ENCODE measurements around the gene CTNND2. TPM values are rescaled to one million over a fixed set of nuclear protein-coding genes. Genes with fewer than 3 reads are reported as not detected.

CTNND2 gene
- total and polyA plus RNA-seq, 9 of the 15 experiments (the other 6 are each of a cell fraction or from before 2014, with no cell fraction given) = 0.03 to 0.35 TPM; not detected in 7

DNA sequence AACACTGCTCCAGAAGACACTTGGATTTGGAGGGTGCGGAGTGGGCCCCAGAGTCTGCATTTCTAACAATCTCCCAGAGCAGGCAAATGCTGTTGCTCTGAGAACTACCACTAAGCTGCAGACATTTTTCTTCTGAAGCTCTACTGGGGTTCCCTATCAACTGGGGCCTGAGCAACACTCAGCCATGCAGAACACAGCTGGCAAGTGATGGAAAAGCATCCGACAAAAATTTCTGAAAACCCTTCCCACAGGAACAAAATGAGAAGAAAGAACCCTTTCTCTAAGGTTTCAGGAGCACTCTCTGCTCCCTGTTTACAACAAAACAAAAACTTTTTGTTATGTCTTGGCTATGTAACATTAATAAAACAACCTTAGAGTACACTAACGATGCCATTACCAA is 516.9 kb downstream of the CTNND2 start:
- no peak for FAIRE-seq
- Histone ChIP-seq H3K27me3 (ENCODE audit: control insufficient read depth in 2 of 2, insufficient read depth in 2 of 2, low read length in 2 of 2) (peaks cover 0 to 5% of the 10 kb centered on the region in 2 experiments; a peak in 1 of 5 replicates), H3K9me1 (ENCODE audit: control insufficient read depth, insufficient read depth, low read length) (no peaks in the 10 kb centered on the region), H4K20me1 (replicated peaks; ENCODE audit: control insufficient read depth, insufficient read depth, low read length) (no peaks in the 10 kb centered on the region), H3K4me3 (no peak overlapping the region), H3K79me2 (ENCODE audit: control insufficient read depth, insufficient read depth, low read length) (no peaks in the 10 kb centered on the region), H3K9me3 (replicated peaks; ENCODE audit: control insufficient read depth, insufficient read depth, low read depth, low read length) (no peaks in the 10 kb centered on the region), H3K4me2 (ENCODE audit: insufficient read depth, low read length) (no peak overlapping the region), H3K27ac (ENCODE audit: extremely low read depth, low read depth, low read length) (no peak overlapping the region), H2AFZ (ENCODE audit: low read depth, low read length) (no peak overlapping the region), H3K4me1 (replicated peaks in 1 of 2; ENCODE audit: control insufficient read depth in 2 of 2, insufficient read depth in 2 of 2, low read length in 2 of 2) (peaks cover 0 to 4% of the 10 kb centered on the region in 2 experiments; a peak in 1 of 5 replicates), H3K36me3 (ENCODE audit: control insufficient read depth, insufficient read depth, low read length) (no peaks in the 10 kb centered on the region), H3K9ac (ENCODE audit: insufficient read depth in 1 of 2, low read depth in 2 of 2, low read length in 2 of 2) (no peak overlapping the region)
- in situ Hi-C loops (cut with MboI) = no loop called here
- no peak for DNase-seq (ENCODE audit: extremely low read depth in 1 of 4, low spot score in 3 of 4)
- 0% methylated on average over 3 of the region's 3 CpGs for WGBS (ENCODE audit: insufficient coverage, low coverage, missing lambda C conversion rate)
- POLR2A ChIA-PET = no interaction called here
- intact Hi-C loops (cut with micrococcal nuclease) = no loop called here
- CTCF ChIA-PET (ENCODE audit: low intra/inter-chr PET ratio) = no interaction called here
- BruUV-seq (replicated peaks) = no TSS peak
- no peak for ATAC-seq
- TF ChIP-seq, protein P1, sequence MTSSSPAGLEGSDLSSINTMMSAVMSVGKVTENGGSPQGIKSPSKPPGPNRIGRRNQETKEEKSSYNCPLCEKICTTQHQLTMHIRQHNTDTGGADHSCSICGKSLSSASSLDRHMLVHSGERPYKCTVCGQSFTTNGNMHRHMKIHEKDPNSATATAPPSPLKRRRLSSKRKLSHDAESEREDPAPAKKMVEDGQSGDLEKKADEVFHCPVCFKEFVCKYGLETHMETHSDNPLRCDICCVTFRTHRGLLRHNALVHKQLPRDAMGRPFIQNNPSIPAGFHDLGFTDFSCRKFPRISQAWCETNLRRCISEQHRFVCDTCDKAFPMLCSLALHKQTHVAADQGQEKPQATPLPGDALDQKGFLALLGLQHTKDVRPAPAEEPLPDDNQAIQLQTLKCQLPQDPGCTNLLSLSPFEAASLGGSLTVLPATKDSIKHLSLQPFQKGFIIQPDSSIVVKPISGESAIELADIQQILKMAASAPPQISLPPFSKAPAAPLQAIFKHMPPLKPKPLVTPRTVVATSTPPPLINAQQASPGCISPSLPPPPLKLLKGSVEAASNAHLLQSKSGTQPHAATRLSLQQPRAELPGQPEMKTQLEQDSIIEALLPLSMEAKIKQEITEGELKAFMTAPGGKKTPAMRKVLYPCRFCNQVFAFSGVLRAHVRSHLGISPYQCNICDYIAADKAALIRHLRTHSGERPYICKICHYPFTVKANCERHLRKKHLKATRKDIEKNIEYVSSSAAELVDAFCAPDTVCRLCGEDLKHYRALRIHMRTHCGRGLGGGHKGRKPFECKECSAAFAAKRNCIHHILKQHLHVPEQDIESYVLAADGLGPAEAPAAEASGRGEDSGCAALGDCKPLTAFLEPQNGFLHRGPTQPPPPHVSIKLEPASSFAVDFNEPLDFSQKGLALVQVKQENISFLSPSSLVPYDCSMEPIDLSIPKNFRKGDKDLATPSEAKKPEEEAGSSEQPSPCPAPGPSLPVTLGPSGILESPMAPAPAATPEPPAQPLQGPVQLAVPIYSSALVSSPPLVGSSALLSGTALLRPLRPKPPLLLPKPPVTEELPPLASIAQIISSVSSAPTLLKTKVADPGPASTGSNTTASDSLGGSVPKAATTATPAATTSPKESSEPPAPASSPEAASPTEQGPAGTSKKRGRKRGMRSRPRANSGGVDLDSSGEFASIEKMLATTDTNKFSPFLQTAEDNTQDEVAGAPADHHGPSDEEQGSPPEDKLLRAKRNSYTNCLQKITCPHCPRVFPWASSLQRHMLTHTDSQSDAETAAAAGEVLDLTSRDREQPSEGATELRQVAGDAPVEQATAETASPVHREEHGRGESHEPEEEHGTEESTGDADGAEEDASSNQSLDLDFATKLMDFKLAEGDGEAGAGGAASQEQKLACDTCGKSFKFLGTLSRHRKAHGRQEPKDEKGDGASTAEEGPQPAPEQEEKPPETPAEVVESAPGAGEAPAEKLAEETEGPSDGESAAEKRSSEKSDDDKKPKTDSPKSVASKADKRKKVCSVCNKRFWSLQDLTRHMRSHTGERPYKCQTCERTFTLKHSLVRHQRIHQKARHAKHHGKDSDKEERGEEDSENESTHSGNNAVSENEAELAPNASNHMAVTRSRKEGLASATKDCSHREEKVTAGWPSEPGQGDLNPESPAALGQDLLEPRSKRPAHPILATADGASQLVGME (CRISPR knock-in tag; IDR thresholded peaks at IDR 0.05) = no peak
- TF ChIP-seq ZNF263 (CRISPR knock-in tag; IDR thresholded peaks at IDR 0.05; ENCODE audit: borderline replicate concordance) (no peak), SMAD3 (CRISPR knock-in tag; conservative IDR thresholded peaks at IDR 0.05) (no peak), HSF4 (CRISPR knock-in tag; IDR thresholded peaks at IDR 0.05; ENCODE audit: borderline replicate concordance) (no peak), C11orf30 (IDR thresholded peaks at IDR 0.05; ENCODE audit: low read depth) (no peak), NCOA4 (IDR thresholded peaks at IDR 0.05; ENCODE audit: partially characterized antibody) (no peak), CBX2 (IDR thresholded peaks at IDR 0.05; ENCODE audit: insufficient read depth, low read length, poor library complexity, severe bottlenecking) (no peak), PHB (CRISPR knock-in tag; IDR thresholded peaks at IDR 0.05) (no peak), JUNB (CRISPR knock-in tag; conservative IDR thresholded peaks at IDR 0.05) (no peak), SPI1 (IDR thresholded peaks at IDR 0.05; ENCODE audit: borderline replicate concordance, low read depth, low read length) (no peak), HEY1 (CRISPR knock-in tag; IDR thresholded peaks at IDR 0.05; ENCODE audit: borderline replicate concordance) (no peak), TCFL5 (CRISPR knock-in tag; conservative IDR thresholded peaks at IDR 0.05) (no peak), CC2D1A (IDR thresholded peaks at IDR 0.05) (no peak), CXXC5 (CRISPR knock-in tag; IDR thresholded peaks at IDR 0.05) (no peak), SRSF3 (IDR thresholded peaks at IDR 0.05; ENCODE audit: insufficient read depth, low read length) (no peak), NCOR1 (IDR thresholded peaks at IDR 0.05) (no peak)
- TF ChIP-seq, protein P2, sequence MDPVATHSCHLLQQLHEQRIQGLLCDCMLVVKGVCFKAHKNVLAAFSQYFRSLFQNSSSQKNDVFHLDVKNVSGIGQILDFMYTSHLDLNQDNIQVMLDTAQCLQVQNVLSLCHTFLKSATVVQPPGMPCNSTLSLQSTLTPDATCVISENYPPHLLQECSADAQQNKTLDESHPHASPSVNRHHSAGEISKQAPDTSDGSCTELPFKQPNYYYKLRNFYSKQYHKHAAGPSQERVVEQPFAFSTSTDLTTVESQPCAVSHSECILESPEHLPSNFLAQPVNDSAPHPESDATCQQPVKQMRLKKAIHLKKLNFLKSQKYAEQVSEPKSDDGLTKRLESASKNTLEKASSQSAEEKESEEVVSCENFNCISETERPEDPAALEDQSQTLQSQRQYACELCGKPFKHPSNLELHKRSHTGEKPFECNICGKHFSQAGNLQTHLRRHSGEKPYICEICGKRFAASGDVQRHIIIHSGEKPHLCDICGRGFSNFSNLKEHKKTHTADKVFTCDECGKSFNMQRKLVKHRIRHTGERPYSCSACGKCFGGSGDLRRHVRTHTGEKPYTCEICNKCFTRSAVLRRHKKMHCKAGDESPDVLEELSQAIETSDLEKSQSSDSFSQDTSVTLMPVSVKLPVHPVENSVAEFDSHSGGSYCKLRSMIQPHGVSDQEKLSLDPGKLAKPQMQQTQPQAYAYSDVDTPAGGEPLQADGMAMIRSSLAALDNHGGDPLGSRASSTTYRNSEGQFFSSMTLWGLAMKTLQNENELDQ (CRISPR knock-in tag; IDR thresholded peaks at IDR 0.05; ENCODE audit: borderline replicate concordance) = no peak

All from K562 (cell line).